ENCODE data around the gene SENP3. TPM values are rescaled to one million over a fixed set of nuclear protein-coding genes. Genes with fewer than 3 reads are reported as not detected.

The SENP3 gene
- total and polyA plus RNA-seq, 2 of the 13 experiments (the other 11 are each of a cell fraction or from before 2014, with no cell fraction given) = 55.8 to 75.4 TPM

GRCh38 chr17:7561028-7561575 is 617 bp upstream of the SENP3 start (continued):
- TF ChIP-seq ZNF17 (CRISPR knock-in tag; IDR thresholded peaks at IDR 0.05) (no peak), MXD3 (CRISPR knock-in tag; IDR thresholded peaks at IDR 0.05) (peak; percentile 32; the same call in 1 of the 2 replicates), ZBTB26 (CRISPR knock-in tag; IDR thresholded peaks at IDR 0.05; ENCODE audit: borderline replicate concordance) (no peak), HCFC1 (IDR thresholded peaks at IDR 0.05; ENCODE audit: low read depth, low read length) (no peak), ZSCAN9 (CRISPR knock-in tag; IDR thresholded peaks at IDR 0.05; ENCODE audit: borderline replicate concordance) (no peak; the same call in 1 of the 2 replicates), POGZ (CRISPR knock-in tag; IDR thresholded peaks at IDR 0.05) (peak; percentile 29; the same call in 1 of the 2 replicates), ZNF678 (CRISPR knock-in tag; IDR thresholded peaks at IDR 0.05) (no peak), SALL1 (CRISPR knock-in tag; IDR thresholded peaks at IDR 0.05) (no peak), ZNF12 (CRISPR knock-in tag; IDR thresholded peaks at IDR 0.05) (no peak), SKIL (CRISPR knock-in tag; IDR thresholded peaks at IDR 0.05; ENCODE audit: borderline replicate concordance) (no peak), FOSL2 (CRISPR knock-in tag; IDR thresholded peaks at IDR 0.05) (no peak), ATF5 (CRISPR knock-in tag; IDR thresholded peaks at IDR 0.05; ENCODE audit: low read depth) (no peak), SNAI1 (CRISPR knock-in tag; IDR thresholded peaks at IDR 0.05; ENCODE audit: borderline replicate concordance) (peak; percentile 73; the same call in 1 of the 2 replicates), SMC3 (IDR thresholded peaks at IDR 0.05; ENCODE audit: low read length) (peak; percentile 38; the same call in 1 of the 2 replicates), MZF1 (CRISPR knock-in tag; IDR thresholded peaks at IDR 0.05; ENCODE audit: borderline replicate concordance) (no peak), ZNF121 (CRISPR knock-in tag; IDR thresholded peaks at IDR 0.05) (no peak)
- TF ChIP-seq, protein P1, sequence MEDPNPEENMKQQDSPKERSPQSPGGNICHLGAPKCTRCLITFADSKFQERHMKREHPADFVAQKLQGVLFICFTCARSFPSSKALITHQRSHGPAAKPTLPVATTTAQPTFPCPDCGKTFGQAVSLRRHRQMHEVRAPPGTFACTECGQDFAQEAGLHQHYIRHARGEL (CRISPR knock-in tag; IDR thresholded peaks at IDR 0.05) = no peak; the same call in 1 of the 2 replicates
- TF ChIP-seq, protein P2, sequence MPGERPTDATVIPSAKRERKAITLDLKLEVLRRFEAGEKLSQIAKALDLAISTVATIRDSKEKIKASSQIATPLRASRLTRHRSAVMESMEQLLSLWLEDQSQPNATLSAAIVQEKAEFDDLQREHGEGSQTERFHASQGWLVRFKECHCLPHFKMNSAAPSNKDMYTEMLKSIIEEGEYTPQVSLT (CRISPR knock-in tag; IDR thresholded peaks at IDR 0.05; ENCODE audit: borderline replicate concordance, low read depth) = no peak
- TF ChIP-seq, protein P3, sequence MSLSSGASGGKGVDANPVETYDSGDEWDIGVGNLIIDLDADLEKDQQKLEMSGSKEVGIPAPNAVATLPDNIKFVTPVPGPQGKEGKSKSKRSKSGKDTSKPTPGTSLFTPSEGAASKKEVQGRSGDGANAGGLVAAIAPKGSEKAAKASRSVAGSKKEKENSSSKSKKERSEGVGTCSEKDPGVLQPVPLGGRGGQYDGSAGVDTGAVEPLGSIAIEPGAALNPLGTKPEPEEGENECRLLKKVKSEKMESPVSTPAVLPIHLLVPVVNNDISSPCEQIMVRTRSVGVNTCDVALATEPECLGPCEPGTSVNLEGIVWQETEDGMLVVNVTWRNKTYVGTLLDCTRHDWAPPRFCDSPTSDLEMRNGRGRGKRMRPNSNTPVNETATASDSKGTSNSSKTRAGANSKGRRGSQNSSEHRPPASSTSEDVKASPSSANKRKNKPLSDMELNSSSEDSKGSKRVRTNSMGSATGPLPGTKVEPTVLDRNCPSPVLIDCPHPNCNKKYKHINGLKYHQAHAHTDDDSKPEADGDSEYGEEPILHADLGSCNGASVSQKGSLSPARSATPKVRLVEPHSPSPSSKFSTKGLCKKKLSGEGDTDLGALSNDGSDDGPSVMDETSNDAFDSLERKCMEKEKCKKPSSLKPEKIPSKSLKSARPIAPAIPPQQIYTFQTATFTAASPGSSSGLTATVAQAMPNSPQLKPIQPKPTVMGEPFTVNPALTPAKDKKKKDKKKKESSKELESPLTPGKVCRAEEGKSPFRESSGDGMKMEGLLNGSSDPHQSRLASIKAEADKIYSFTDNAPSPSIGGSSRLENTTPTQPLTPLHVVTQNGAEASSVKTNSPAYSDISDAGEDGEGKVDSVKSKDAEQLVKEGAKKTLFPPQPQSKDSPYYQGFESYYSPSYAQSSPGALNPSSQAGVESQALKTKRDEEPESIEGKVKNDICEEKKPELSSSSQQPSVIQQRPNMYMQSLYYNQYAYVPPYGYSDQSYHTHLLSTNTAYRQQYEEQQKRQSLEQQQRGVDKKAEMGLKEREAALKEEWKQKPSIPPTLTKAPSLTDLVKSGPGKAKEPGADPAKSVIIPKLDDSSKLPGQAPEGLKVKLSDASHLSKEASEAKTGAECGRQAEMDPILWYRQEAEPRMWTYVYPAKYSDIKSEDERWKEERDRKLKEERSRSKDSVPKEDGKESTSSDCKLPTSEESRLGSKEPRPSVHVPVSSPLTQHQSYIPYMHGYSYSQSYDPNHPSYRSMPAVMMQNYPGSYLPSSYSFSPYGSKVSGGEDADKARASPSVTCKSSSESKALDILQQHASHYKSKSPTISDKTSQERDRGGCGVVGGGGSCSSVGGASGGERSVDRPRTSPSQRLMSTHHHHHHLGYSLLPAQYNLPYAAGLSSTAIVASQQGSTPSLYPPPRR (CRISPR knock-in tag; IDR thresholded peaks at IDR 0.05; ENCODE audit: borderline replicate concordance) = no peak
- TF ChIP-seq, protein P4, sequence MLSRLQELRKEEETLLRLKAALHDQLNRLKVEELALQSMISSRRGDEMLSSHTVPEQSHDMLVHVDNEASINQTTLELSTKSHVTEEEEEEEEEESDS (CRISPR knock-in tag; IDR thresholded peaks at IDR 0.05; ENCODE audit: borderline replicate concordance) = no peak
